OCI-LY1 (cell line): ENCODE measurements around the gene INHA.

Experiments
- H2AFZ ChIP-seq: fragments of 200-600 bp; sonication (generic), shearing (Covaris generic); 2 replicates; pipeline ENCODE4 v1.6.0; 2014; ENCODE audit warnings: antibody characterized with exemption, mild to moderate bottlenecking, low read length
- H3F3A ChIP-seq: fragments of 200-600 bp; sonication (generic), shearing (Covaris generic); 2 replicates; pipeline ENCODE4 v1.6.0; 2014; ENCODE audit warnings: mild to moderate bottlenecking, antibody characterized with exemption, low read length, moderate library complexity; ENCODE audit not compliant: insufficient read depth
- H3K27ac ChIP-seq: fragments of 200-600 bp; sonication (generic); 2 replicates; pipeline ENCODE4 v1.5.1; 2014; ENCODE audit warnings: low read length, mixed run types, mild to moderate bottlenecking, low read depth; ENCODE audit not compliant: poor library complexity, severe bottlenecking
- H3K27me3 ChIP-seq: fragments of 200-600 bp; sonication (generic); 2 replicates; pipeline ENCODE4 v1.6.0; 2014; ENCODE audit warnings: antibody characterized with exemption, mild to moderate bottlenecking, low read length, moderate library complexity; ENCODE audit not compliant: insufficient read depth
- H3K36me3 ChIP-seq: fragments of 200-600 bp; sonication (generic); 2 replicates; pipeline ENCODE4 v1.6.1; 2014; ENCODE audit warnings: mild to moderate bottlenecking, antibody characterized with exemption, low read length, moderate library complexity, mixed read lengths; ENCODE audit not compliant: insufficient read depth
- H3K4me1 ChIP-seq: fragments of 200-600 bp; sonication (generic); 2 replicates; pipeline ENCODE4 v1.5.1; 2014; ENCODE audit warnings: mild to moderate bottlenecking, low read length, moderate library complexity; ENCODE audit not compliant: insufficient read depth, severe bottlenecking
- H3K4me2 ChIP-seq: fragments of 200-600 bp; sonication (generic), shearing (Covaris generic); 2 replicates; pipeline ENCODE4 v1.6.1; 2014; ENCODE audit warnings: low read length
- H3K4me3 ChIP-seq: fragments of 200-600 bp; sonication (generic); 2 replicates; pipeline ENCODE4 v1.5.1; 2014; ENCODE audit warnings: low read length, low read depth, mild to moderate bottlenecking, mixed read lengths; ENCODE audit not compliant: poor library complexity, severe bottlenecking
- H3K79me2 ChIP-seq: fragments of 200-600 bp; shearing (Covaris generic); 2 replicates; pipeline ENCODE4 v1.6.1; 2016; ENCODE audit warnings: mixed run types, low read length, mixed read lengths; ENCODE audit not compliant: insufficient read depth
- H3K9ac ChIP-seq: fragments of 200-600 bp; sonication (generic), shearing (Covaris generic); 2 replicates; pipeline ENCODE4 v1.6.1; 2014; ENCODE audit warnings: mild to moderate bottlenecking, low read length, mixed read lengths
- H3K9me2 ChIP-seq: fragments of 200-600 bp; sonication (generic), shearing (Covaris generic); 2 replicates; pipeline ENCODE4 v1.6.1; 2014; ENCODE audit warnings: low read depth, mild to moderate bottlenecking, low read length, mixed read lengths
- H3K9me3 ChIP-seq: fragments of 200-600 bp; shearing (Covaris generic); 2 replicates; pipeline ENCODE4 v1.6.1; 2014; ENCODE audit warnings: low read length, mixed read lengths
- H4K20me1 ChIP-seq: fragments of 200-600 bp; sonication (generic), shearing (Covaris generic); 2 replicates; pipeline ENCODE4 v1.6.0; 2016; ENCODE audit warnings: mild to moderate bottlenecking, low read length; ENCODE audit not compliant: insufficient read depth
- CTCF ChIP-seq: fragments of 200-600 bp; sonication (generic), shearing (Covaris generic); IDR thresholded peaks from 2 replicates; pipeline ENCODE4 v1.5.1; 2017; ENCODE audit warnings: mild to moderate bottlenecking, antibody characterized with exemption, low read length, moderate library complexity, mixed read lengths
- EZH2 ChIP-seq: fragments of 200-600 bp; sonication (generic), shearing (Covaris generic); IDR thresholded peaks from 2 replicates; pipeline ENCODE4 v1.8.0; 2017; ENCODE audit warnings: borderline replicate concordance, mixed run types, mild to moderate bottlenecking, antibody characterized with exemption, low read length, moderate library complexity, mixed read lengths

INHA gene

GRCh38 chr2:219619235-219619634 is 47.1 kb downstream of the INHA start:
- Histone ChIP-seq H3K9ac (no peak overlapping the region), H3K27ac (no peak overlapping the region), H3K9me2 (no peaks in the 10 kb centered on the region), H3K4me1 (no peaks in the 10 kb centered on the region), H3K79me2 (no peaks in the 10 kb centered on the region), H3K27me3 (no peaks in the 10 kb centered on the region), H3K9me3 (no peaks in the 10 kb centered on the region), H3K4me2 (no peak overlapping the region), H3K36me3 (peaks cover 20% of the 10 kb centered on the region), H2AFZ (no peak overlapping the region), H4K20me1 (no peaks in the 10 kb centered on the region), H3F3A (no peaks in the 10 kb centered on the region), H3K4me3 (no peak overlapping the region)
- TF ChIP-seq CTCF (peak; percentile 26; the same call in 1 of the 2 replicates), EZH2 (no peak)

GRCh38 chr2:219620546-219620945 is 48.4 kb downstream of the INHA start:
- Histone ChIP-seq H3K27ac (no peak overlapping the region), H3K79me2 (no peaks in the 10 kb centered on the region), H3K4me2 (no peak overlapping the region), H3K36me3 (peaks cover 10% of the 10 kb centered on the region), H2AFZ (no peak overlapping the region), H3K9me3 (no peaks in the 10 kb centered on the region), H4K20me1 (no peaks in the 10 kb centered on the region), H3K4me3 (no peak overlapping the region), H3K9me2 (no peaks in the 10 kb centered on the region), H3K9ac (no peak overlapping the region), H3K4me1 (no peaks in the 10 kb centered on the region), H3F3A (no peaks in the 10 kb centered on the region), H3K27me3 (no peaks in the 10 kb centered on the region; the same call in 1 of the 2 replicates)
- TF ChIP-seq CTCF: no peak
- no peak for TF ChIP-seq EZH2

- no peaks in the 10 kb centered on the region for H3K79me2 ChIP-seq
- no peak for TF ChIP-seq EZH2
- no peak overlapping the region for H3K9ac ChIP-seq
- H3K36me3 ChIP-seq: no peaks in the 10 kb centered on the region
- H3K9me3 ChIP-seq: no peaks in the 10 kb centered on the region
- no peaks in the 10 kb centered on the region for H3F3A ChIP-seq
- no peaks in the 10 kb centered on the region; the same call in 1 of the 2 replicates for H3K27me3 ChIP-seq
- H3K4me1 ChIP-seq: no peaks in the 10 kb centered on the region
- H2AFZ ChIP-seq: no peak overlapping the region
- H4K20me1 ChIP-seq: no peaks in the 10 kb centered on the region
- H3K27ac ChIP-seq: no peak overlapping the region
- H3K4me2 ChIP-seq: no peak overlapping the region
- H3K4me3 ChIP-seq: no peak overlapping the region
- no peaks in the 10 kb centered on the region for H3K9me2 ChIP-seq
These were observed 49.8 kb downstream of the INHA start for GRCh38 chr2:219621935-219622334.

- H3K4me1 ChIP-seq: no peaks in the 10 kb centered on the region
These were observed 50.4 kb downstream of the INHA start for GRCh38 chr2:219622472-219622871.

More at GRCh38 chr2:219622472-219622871, 50.4 kb downstream of the INHA start:
- Histone ChIP-seq H3K4me3 (no peak overlapping the region), H3K27me3 (no peaks in the 10 kb centered on the region; the same call in 1 of the 2 replicates), H3K36me3 (no peaks in the 10 kb centered on the region), H3K9me2 (no peaks in the 10 kb centered on the region), H3K9me3 (no peaks in the 10 kb centered on the region), H3K27ac (no peak overlapping the region), H4K20me1 (no peaks in the 10 kb centered on the region), H3K9ac (no peak overlapping the region), H3F3A (no peaks in the 10 kb centered on the region), H3K4me2 (no peak overlapping the region), H2AFZ (no peak overlapping the region), H3K79me2 (no peaks in the 10 kb centered on the region)
- TF ChIP-seq CTCF (no peak), EZH2 (no peak)
